Breast epithelium (tissue), 3 donors: ENCODE data around the gene PSMD5.
"Not testable (repeated sequence)": the region's sequence is repeated elsewhere in the genome, so short reads cannot be mapped to it uniquely, and the experiment has no call there.

Source experiments
- CTCF ChIP-seq, 3 donors: fragments of 450-650 bp; IDR thresholded peaks; one replicate each; pipeline ENCODE4 v1.5.1; 2016 to 2017; ENCODE audit warnings: antibody characterized with exemption in 3 of 3, mild to moderate bottlenecking in 3 of 3, moderate library complexity in 3 of 3
- POLR2A ChIP-seq: fragments of 450-650 bp; IDR thresholded peaks from one replicate; pipeline ENCODE4 v1.6.1; 2016; ENCODE audit warnings: antibody characterized with exemption, mild to moderate bottlenecking, moderate library complexity
- POLR2AphosphoS5 ChIP-seq, 3 donors: sonication (generic); formaldehyde crosslinking; IDR thresholded peaks; one replicate each; pipeline ENCODE4 v1.6.1; 2017; ENCODE audit warnings: antibody characterized with exemption in 3 of 3

- TF ChIP-seq POLR2AphosphoS5 (IDR thresholded peaks at IDR 0.05); POLR2A; CTCF (IDR thresholded peaks at IDR 0.05): not testable (repeated sequence)
Observed at GRCh38 chr9:120804784-120805363, 37.8 kb downstream of the PSMD5 start.
